Brain microvascular endothelial cell (primary cell): ENCODE data around the gene AVPR1A.

Experiments used
- DNase-seq: peaks from one replicate; pipeline ENCODE4 v3.0.0-alpha.2; 2020
- H3K27ac ChIP-seq: fragments of 250-450 bp; sonication (Bioruptor Pico); 2 replicates; pipeline ENCODE4 v1.5.1; 2020; ENCODE audit warnings: mild to moderate bottlenecking, moderate library complexity
- H3K27me3 ChIP-seq: fragments of 250-450 bp; sonication (Bioruptor Pico); replicated peaks from 2 replicates; pipeline ENCODE4 v1.5.1; 2020; ENCODE audit warnings: mild to moderate bottlenecking
- H3K36me3 ChIP-seq: fragments of 250-450 bp; sonication (Bioruptor Pico); replicated peaks from 2 replicates; pipeline ENCODE4 v1.5.1; 2020; ENCODE audit warnings: mild to moderate bottlenecking
- H3K4me3 ChIP-seq: 2 replicates; pipeline ENCODE4 v1.5.1; 2011; ENCODE audit warnings: low read depth, mild to moderate bottlenecking, control low read depth, low read length, moderate library complexity
- in situ Hi-C: cut with HindIII; loops from 2 replicates; pipeline ENCODE4 v1.10.0; 2017; ENCODE audit warnings: low sequenced_read_pairs, low pct_ligation_motif_present
- TF ChIP-seq, protein P1 (sequence below): IDR thresholded peaks from 2 replicates; pipeline ENCODE4 v1.5.1; 2011; ENCODE audit warnings: low read depth, mild to moderate bottlenecking, moderate library complexity, low read length, control low read depth, inconsistent platforms; ENCODE audit errors: missing control alignments

The AVPR1A gene

DNA sequence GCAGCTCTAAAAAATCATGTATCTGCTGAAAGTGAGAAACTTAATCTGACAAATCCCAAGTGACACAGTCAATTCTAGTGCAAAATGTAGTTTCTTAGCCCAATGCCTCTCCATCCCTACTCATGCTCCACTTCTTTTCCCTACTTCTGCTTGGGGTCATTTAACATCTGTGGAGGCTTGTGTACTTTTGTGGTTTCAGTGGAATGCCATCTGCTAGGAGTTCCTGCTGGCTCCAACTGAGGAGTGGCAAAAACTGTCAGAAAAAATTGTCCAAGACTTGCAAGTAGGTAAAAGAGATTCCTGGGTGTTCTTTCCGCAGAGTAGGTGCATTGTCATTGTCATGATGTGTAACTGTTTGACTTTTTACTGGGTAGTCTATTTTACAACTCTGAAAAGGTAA lies 12.5 kb upstream of the AVPR1A start:
- Histone ChIP-seq H3K27me3 (no peaks in the 10 kb centered on the region), H3K4me3 (no peak overlapping the region), H3K27ac (no peak overlapping the region), H3K36me3 (no peaks in the 10 kb centered on the region)
- TF ChIP-seq, protein P1, sequence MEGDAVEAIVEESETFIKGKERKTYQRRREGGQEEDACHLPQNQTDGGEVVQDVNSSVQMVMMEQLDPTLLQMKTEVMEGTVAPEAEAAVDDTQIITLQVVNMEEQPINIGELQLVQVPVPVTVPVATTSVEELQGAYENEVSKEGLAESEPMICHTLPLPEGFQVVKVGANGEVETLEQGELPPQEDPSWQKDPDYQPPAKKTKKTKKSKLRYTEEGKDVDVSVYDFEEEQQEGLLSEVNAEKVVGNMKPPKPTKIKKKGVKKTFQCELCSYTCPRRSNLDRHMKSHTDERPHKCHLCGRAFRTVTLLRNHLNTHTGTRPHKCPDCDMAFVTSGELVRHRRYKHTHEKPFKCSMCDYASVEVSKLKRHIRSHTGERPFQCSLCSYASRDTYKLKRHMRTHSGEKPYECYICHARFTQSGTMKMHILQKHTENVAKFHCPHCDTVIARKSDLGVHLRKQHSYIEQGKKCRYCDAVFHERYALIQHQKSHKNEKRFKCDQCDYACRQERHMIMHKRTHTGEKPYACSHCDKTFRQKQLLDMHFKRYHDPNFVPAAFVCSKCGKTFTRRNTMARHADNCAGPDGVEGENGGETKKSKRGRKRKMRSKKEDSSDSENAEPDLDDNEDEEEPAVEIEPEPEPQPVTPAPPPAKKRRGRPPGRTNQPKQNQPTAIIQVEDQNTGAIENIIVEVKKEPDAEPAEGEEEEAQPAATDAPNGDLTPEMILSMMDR, result no peak
- in situ Hi-C loops, result no loop called here
- DNase-seq, result no peak

GRCh38 chr12:63155375-63155774 lies 4.4 kb upstream of the AVPR1A start:
- in situ Hi-C loops, result no loop called here
- Histone ChIP-seq H3K27me3 (peaks cover 16% of the 10 kb centered on the region), H3K27ac (no peak overlapping the region), H3K4me3 (no peak overlapping the region), H3K36me3 (no peaks in the 10 kb centered on the region)
- no peak for DNase-seq
- TF ChIP-seq, protein P1, result no peak

DNA sequence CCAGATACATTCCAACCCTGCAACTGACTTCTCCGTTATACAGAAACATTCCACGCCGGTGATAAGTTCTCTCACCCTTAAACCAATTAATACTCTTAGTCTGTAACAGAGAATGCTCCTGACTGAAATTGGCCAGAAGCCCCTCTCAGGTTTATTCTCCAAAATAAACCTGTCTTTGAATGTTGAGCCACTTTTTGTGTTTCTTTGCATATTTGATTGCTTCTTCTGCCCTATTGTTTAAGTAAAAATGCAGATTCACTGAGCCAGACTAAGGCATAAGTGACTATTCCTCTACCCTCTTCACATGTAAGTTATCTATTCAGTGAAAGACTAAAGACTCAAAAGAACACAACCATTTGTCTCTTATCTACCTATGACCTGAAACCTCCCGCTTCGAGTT lies 3.6 kb upstream of the AVPR1A start:
- Histone ChIP-seq H3K27me3 (peaks cover 24% of the 10 kb centered on the region), H3K27ac (no peak overlapping the region), H3K4me3 (no peak overlapping the region), H3K36me3 (no peaks in the 10 kb centered on the region)
- in situ Hi-C loops, result no loop called here
- TF ChIP-seq, protein P1, result no peak
- no peak for DNase-seq

DNA sequence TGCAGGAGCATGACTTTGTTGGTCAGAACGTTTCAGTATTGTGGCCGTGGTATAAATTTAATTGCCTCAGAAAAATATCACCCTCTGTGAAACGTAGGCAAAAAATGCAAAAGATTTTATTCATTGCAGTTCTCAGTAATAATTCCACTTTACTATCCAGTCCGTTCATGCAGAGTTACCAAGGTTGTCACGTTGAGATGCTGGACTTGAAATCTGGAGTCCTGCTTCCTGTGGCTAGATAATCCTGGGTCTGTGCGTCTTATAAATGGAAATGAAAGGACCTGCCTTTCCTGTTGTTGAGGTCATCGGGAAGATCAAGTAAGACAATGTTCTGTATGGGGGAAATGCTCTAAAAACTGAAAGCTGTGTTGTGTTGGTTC lies 1.3 kb upstream of the AVPR1A start:
- in situ Hi-C loops, result no loop called here
- no peak for DNase-seq
- Histone ChIP-seq H3K36me3 (no peaks in the 10 kb centered on the region), H3K27me3 (peaks cover 33% of the 10 kb centered on the region), H3K27ac (no peak overlapping the region), H3K4me3 (no peak overlapping the region)
- TF ChIP-seq, protein P1, result no peak

- no peak overlapping the region for H3K27ac ChIP-seq
- peaks cover 37% of the 10 kb centered on the region for H3K27me3 ChIP-seq
- no peaks in the 10 kb centered on the region for H3K36me3 ChIP-seq
- in situ Hi-C loops, result no loop called here
- TF ChIP-seq, protein P1, result peak; percentile 87
- peak; percentile 44 for DNase-seq
- H3K4me3 ChIP-seq, result peak overlapping the region; percentile 42
Observed at GRCh38 chr12:63151623-63152320, 771 bp upstream of the AVPR1A start.

- Histone ChIP-seq H3K36me3 (no peaks in the 10 kb centered on the region), H3K27me3 (peaks cover 44% of the 10 kb centered on the region), H3K27ac (no peak overlapping the region), H3K4me3 (peak overlapping the region; percentile 42)
- TF ChIP-seq, protein P1, result no peak
- in situ Hi-C loops, result no loop called here
- no peak for DNase-seq
Observed at GRCh38 chr12:63149909-63150712, 890 bp downstream of the AVPR1A start.
